HG03135 (cell line): ENCODE measurements around the gene TRAK2.
"Not testable (repeated sequence)": the region's sequence is repeated elsewhere in the genome, so short reads cannot be mapped to it uniquely, and the experiment has no call there.

ENCODE experiments used
- ATAC-seq: cut with Tn5 transposase; IDR thresholded peaks from one replicate; pipeline ENCODE4 v1.9.1; 2021; ENCODE audit warnings: mild to moderate bottlenecking, moderate library complexity; ENCODE audit not compliant: unreplicated experiment

Gene TRAK2, protein sequence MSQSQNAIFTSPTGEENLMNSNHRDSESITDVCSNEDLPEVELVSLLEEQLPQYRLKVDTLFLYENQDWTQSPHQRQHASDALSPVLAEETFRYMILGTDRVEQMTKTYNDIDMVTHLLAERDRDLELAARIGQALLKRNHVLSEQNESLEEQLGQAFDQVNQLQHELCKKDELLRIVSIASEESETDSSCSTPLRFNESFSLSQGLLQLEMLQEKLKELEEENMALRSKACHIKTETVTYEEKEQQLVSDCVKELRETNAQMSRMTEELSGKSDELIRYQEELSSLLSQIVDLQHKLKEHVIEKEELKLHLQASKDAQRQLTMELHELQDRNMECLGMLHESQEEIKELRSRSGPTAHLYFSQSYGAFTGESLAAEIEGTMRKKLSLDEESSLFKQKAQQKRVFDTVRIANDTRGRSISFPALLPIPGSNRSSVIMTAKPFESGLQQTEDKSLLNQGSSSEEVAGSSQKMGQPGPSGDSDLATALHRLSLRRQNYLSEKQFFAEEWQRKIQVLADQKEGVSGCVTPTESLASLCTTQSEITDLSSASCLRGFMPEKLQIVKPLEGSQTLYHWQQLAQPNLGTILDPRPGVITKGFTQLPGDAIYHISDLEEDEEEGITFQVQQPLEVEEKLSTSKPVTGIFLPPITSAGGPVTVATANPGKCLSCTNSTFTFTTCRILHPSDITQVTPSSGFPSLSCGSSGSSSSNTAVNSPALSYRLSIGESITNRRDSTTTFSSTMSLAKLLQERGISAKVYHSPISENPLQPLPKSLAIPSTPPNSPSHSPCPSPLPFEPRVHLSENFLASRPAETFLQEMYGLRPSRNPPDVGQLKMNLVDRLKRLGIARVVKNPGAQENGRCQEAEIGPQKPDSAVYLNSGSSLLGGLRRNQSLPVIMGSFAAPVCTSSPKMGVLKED

DNA sequence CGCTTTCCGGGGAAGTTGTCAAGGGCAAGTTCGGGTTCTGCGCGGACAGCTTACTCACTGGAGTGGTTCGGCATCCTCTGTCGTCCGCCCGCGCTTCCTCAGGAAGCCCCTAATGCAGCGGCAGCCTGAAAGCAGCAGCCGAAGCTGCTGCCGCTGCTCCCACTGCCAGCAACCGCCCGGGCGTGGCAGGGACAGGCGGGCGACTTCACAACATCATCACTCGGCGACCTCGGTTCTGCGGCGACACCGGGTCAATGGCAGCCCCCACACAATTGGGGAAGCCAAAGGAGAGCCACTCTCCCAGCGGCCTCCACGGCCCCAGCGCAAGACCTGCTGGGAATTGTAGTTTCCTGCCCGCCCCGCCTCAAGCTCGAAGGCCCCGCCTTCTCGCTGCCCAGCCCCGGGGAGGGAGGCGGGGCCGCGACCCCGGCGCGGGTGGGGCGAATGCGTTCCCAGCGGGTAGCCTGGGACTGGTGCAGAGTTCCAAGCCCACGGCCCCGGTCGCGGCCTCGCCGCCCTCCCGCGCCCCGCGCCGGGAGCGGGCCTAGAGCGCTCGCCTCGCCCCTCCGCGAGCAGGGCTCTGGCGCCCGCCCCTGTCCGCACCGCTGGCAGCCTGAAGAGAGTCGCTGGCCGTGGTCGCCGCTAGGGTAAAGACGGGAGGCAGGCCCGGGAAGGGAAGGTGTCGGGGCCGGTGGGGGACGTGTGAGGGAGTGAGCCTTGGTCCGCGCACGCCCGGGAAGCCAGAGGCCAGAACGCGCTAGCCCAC, at the start of gene TRAK2, which contains the start of gene STRADB:
TRAK2 (minus strand) TSS at position 167 of the 766 bp plus-strand sequence. CDS start 30,951 bp downstream, outside the sequence.
STRADB (plus strand) TSS at position 449 of the 766 bp plus-strand sequence. CDS start 3,101 bp downstream, outside the sequence.
- ATAC-seq, result peak; percentile 96

DNA sequence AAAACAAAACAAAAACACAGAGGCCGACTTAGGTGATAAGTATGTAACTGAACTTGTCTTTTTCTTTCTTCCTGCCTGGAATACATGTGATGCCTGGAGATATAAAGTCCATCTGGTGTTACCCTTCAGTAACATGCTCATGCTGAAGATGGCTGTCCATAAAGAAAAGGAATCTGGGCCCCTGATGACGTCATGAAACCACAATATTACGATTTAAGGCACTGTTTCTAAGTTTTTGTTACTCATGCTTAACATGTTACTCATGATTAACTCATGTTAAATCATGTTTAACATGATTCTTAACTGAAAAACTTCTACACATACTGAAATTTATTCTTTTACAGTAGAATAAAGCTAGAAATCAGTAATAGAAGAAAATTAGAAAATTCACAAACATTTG, 49.3 kb upstream of the TRAK2 start:
- ATAC-seq, result no peak

DNA sequence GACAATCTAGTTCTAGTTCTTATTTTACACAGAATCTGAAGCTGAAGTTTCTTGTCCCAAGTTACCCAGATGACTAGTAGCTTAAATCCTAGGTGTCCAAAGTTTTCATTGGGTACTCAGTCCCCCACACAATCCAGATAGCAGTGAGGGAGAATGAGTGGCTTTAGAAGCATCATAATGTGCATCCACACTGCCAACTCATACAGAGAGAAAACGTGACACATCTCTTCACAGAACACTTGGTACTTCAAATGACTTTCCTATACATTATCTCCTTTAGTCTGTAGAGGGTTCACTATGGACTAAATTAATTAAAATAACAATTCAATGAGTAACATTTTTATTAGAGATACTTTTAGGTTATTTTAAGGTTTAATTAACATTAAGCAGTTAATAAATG, 45.5 kb upstream of the TRAK2 start:
- no peak for ATAC-seq

DNA sequence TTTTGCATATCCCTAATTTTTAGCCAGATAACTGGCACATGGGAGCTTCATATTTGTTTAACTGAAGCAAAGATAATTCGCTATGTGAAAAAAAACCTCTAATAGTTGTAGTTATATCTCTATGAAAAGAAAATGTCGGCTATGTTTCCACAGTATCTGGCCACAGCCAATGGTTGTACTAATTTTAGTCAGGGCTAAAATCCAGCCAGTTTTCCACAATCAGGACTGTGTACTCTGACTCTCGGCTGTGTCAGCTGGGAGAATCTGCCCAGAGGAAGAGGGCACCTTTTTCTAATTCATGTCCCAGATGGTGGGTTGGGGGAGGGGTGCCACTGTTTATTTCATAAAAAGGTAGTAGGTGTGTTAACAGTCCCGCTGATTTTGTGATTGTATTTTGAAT, 39.0 kb upstream of the TRAK2 start:
- no peak for ATAC-seq

DNA sequence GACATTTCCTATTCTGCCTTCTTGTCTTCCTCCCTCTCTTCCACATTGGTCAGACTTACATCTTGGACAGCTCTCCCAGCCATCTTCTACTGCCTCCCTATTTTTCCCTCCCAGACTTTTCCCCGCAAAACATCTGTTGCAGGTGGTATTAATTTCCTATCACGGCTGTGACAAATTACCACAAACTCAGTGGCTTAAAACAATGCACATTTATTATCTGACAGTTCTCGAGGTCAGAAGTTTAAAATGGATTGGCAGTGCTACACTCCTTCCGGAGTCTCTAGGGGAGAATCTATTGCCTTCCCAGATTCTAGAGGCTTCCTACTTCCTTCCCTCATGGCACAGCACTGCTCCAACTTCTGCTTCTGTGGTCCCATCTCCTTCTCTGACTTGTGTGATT, 33.5 kb upstream of the TRAK2 start:
- ATAC-seq, result no peak

DNA sequence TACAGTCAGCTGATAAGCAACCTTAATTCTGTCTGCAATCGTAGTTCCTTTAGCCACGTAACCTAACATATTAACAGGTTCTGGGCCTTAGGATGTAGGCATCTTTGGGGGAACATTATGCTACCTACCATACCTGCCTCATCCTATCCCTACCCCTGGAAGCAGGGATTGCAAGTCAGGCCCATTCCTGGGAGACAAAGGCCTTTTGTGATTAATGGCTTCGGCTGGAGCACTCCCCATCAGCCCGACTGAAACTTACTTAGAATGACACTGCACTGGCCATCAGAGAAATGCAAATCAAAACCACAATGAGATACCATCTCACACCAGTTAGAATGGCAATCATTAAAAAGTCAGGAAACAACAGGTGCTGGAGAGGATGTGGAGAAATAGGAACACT, 32.5 kb upstream of the TRAK2 start:
- not testable (repeated sequence) for ATAC-seq

DNA sequence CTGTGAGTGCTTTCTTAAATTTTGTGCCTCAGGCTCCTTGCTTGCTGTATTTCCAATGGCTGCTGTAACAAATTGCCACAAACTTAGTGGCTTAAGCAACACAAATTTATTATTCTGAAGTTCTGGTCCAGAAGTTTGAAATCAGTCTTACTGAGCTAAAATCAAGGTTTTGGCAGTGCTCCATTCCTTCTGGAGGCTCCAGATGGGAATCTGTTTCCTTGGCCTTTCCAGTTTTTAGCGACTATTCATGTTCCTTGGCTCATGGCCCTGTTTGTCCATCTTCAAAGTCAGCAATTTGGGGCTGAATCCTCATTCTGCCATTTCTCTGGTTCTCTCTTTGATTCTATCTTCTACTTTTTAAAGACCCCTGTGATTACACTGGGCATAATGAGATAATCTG, 32.1 kb upstream of the TRAK2 start:
- no peak for ATAC-seq

DNA sequence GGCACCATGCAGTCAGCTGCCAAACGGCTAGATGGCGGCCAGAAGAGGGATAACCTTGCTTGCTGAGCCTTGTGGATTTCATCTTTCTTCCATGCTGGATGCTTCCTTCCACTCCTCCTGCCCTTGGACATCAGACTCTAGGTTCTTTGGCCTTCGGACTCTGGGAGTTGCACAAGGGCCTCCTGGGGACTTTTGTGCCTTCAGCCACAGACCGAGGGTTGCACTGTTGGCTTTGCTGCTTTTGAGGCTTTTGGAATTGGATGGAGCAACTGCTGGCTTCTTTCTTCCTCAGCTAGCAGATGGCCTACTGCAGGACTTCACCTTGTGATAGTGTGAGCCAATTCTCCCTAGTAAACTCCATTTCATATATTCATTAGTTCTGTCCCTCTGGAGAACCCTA, 31.3 kb upstream of the TRAK2 start:
- ATAC-seq, result no peak

DNA sequence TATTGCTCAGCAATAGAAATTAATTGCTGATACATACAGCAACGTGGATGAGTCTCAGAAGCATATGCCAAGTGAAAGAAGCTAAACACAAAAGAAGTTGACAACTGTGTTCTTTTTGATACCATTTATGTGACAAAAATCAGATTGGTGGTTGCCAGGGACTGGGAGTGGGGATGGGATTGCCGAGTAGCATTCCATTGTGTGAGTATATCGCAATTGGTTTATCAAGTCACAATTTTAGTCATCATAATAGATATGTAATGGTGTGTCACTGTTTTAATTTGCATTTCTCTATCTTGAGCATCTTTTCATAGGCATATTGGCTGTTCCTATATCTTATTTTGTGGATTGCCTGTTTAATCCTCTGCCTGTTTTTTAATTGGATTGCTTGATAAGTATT, 21.2 kb upstream of the TRAK2 start:
- no peak for ATAC-seq

DNA sequence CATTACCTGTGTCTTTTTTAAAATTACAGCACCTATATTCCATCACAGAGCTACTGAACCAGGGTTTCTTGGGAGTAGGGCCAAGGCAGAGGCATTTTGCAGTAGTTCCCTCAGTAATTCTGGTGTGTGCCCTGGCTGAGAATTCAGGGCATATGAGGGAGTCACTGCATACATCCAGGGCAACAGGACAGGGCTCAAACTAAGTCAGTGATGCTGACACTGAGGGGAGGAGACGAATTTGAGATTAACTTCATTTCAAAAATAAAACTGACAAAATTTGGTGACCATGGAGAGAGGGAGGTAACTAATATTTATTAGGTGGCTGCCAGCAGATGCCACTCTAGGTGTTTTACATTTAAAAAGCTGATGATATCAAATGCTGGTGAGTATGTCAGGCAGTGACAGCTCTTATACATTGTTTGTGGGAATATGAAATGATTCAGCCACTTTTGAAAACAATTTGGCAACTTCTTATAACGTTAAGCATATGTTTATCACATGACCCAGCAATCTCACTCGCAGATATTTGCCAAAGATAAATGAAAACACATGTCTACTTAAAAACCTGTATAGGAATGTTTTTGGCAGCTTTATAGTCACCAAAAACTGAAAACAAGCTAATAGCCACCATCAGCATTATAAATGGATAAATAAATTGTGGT, 20.6 kb upstream of the TRAK2 start:
- ATAC-seq, result no peak

DNA sequence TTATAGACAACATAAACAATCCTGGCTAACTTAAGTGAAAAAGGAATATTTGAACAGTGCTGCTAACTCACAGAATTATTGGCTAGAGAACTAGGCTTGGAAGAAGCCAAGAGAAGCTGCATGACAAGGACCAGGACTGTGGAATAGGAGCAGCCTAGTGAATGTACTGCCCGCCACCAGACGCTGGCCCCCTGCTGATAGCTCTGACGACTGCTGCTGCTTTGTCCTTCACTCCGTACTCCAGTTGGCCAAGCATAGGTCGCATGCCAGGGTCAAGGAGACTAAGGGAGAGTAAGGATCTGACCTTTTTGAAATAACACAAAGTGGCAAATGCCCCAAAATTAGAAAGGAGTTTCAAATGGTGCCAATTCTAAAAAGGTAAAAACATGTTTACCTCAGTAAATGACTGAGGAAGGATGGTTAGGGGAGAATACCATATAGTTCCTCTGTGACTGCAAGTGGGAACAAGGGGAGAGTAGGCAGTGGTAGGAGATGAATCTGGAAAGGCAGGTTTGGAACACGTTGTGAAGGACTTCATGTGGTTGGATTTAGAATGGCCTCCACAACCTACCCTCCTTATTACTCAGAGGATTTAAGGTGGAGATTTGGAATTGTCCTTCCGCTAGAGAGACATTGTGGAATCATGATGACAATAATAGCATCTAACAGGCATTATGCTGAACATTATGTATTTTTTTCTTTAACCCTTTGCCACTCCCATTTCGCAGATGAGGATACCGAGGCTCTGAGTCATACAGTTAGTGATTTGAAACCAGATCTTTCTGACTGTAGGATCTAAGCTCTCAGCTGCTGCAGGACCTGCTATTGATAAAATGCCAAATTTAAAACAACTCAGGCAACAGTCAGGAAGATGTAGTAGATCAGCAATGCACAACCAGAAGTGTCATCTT, 19.8 kb upstream of the TRAK2 start:
- no peak for ATAC-seq

DNA sequence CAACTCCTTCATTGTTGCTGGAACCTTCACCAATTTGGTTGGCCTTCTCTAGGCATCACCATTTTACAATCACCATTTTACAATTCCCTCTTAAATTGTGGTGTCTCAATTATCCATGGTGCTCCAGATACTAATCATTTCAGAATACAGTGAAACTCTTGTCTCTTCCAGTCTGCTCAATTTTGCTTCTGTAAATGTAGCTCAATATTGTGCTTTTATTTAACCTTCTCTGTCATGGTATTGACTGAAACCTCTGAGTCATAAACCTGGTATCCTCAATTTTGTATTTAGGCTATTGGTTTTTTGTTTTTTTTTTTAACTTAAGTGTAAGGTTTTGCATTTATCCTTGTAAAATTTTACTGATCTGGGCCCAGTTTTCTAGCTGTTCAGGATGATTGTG, 16.4 kb upstream of the TRAK2 start:
- ATAC-seq, result no peak

DNA sequence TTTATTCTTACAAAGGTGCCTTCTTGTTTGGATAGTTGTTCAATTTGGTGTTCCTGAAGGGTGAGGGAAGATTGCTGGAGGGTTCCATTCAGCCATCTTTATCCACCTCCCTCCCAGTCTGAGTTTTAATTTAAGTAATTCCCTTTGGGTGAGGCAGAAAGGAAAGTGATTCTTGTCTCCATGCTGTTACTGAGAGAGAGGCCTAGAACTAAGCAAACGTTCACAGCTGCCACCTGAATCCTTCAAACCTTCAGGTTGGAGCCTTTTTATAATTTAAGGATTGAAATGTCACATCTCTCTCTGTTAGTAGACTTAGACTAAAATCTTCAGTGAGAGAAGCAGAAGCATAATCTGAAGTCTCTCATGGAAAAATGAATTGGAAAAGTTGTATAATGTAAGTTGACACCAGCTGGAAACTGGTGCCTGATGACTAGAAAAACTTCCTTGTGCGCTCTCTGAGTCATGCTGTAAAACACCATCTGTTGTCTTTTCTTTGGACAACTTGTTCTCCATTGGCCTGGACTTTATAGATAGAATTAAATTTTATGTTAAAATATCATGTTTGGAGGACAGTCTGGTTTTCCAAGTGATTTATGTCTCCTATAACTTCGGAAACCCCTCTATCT, 14.9 kb upstream of the TRAK2 start:
- ATAC-seq, result no peak

DNA sequence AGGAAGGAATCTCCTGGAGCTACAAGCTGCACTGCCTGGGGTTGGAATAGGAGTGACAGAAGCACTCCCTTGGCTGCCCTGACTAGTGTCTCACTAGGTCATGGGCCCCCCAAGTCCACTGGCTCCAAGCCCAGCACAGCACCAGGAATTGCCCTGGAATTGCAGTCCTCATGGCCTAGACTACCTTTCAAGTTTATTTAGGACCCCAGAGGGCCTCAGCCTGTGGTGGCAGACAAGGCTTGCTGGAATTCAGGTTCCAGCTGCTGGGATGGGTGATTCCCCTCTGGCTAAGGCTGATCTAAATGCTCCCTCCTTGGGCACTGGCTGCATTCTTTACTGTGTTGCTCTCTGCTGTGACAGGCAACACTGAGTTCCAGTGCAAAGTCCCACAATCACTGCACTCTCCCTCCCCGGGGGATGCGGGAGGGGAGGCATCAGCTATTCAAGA, 14.3 kb upstream of the TRAK2 start:
- no peak for ATAC-seq

DNA sequence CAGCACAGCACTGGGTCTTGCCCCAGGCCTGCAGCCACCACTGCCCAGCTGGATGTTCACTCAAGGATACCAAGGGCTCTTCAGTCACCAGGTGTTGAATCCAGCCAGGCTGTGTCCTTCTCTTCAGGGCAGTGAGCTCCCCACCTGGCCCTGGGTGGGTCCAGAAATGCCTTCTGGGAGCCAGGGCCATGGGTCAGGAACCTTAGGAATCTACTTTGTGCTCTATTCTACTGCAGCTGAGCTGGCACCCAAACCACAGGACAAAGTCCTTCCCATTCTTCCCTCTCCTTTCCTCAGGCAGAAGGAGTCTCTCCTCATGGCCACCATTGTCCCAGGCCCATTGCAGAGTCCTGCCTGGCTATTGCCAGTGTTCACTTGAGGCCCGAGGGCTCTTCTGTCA, 13.3 kb upstream of the TRAK2 start:
- ATAC-seq, result no peak

DNA sequence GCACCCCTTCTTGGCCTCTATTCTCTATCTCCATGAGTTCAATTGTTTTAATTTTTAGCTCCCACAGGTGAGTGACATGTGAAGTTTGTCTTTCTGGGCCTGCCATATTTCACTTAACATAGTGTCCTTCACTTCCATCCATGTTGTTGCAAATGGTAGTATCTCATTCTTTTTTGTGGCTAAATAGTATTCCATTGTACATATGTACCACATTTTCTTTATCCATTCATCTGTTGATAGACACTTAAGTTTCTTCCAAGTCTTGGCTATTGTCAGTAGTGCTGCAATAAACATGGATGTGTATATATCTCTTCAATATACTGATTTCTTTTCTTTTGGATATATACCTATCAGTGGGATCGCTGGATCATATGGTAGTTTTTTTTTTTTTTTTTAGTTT, 9.3 kb upstream of the TRAK2 start:
- no peak for ATAC-seq

DNA sequence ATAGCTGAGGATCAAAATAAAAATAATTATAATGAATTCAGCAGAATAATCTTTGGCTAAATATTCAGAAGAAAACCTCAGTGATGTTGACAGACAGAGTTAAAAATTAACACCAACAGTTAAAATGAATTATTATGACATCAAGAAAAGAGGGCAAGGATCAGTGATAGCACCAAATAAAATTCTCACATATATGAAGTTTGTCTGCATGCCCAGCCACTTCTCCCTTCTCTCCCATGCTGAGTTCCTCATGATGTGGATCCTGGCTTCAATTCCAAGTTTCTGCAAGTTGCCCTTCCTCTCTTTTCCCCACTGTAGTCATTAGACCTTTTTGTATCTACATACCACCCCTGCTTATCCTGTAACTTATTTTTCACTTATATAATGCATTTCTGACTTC, 7.1 kb upstream of the TRAK2 start:
- ATAC-seq, result no peak

DNA sequence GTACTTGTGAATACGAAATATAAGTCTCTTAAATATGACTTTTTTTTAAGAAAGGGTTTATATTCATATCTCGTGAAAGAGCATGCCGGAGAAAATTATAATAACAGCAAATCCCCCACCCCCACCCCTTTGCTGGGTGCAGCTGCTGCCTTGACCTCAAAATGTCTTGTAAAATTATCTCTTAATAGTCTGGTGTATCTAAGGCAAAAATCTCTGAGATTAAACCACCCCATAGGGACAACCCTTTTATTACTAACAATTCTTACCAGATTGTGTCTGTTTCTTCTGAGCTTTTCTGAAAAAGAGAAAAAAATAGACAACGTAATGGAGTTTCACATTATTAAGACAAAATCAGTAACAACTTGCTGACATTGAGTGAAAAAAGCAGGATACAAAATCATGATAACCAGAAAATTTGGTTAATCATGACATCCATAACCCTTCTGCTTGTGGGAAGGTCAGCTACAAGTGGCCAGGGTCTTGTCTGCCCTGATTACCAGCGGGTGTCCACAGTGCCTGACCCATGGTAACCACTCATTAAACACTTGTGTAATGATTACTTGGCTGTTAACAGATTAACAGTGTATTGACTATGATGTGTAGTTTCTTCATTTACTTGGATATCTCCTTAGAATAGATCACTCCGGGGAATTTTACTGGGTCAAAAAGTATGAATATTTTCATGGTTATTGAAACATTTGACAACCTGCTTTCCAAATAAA, 1.8 kb upstream of the TRAK2 start:
- no peak for ATAC-seq
